H1 (cell line): ENCODE data around the gene FAM177A1. TPM values are rescaled to one million over a fixed set of nuclear protein-coding genes. Genes with fewer than 3 reads are reported as not detected.

Source experiments
- CHD7 ChIP-seq: fragments of 300-600 bp; sonication (generic); IDR thresholded peaks from 2 replicates; pipeline ENCODE4 v1.7.1; 2012; ENCODE audit warnings: low read length, moderate library complexity, mild to moderate bottlenecking, inconsistent platforms; ENCODE audit not compliant: insufficient replicate concordance
- E2F6 ChIP-seq: IDR thresholded peaks from 2 replicates; pipeline ENCODE4 v1.6.1; 2012; ENCODE audit warnings: inconsistent platforms
- EZH2 ChIP-seq: fragments of 200-600 bp; sonication (generic); IDR thresholded peaks from 2 replicates; pipeline ENCODE4 v1.7.1; 2012; ENCODE audit warnings: low read depth, mild to moderate bottlenecking, moderate library complexity, low read length, inconsistent platforms; ENCODE audit not compliant: severe bottlenecking
- JUND ChIP-seq: IDR thresholded peaks from 2 replicates; pipeline ENCODE4 v1.6.1; 2011; ENCODE audit warnings: mild to moderate bottlenecking, improper control_type of control experiment, low read length
- SIRT6 ChIP-seq: IDR thresholded peaks from one replicate; pipeline ENCODE4 v1.7.1; 2012; ENCODE audit warnings: low read length, inconsistent platforms
- TEAD4 ChIP-seq: IDR thresholded peaks from 2 replicates; pipeline ENCODE4 v1.6.1; 2012; ENCODE audit warnings: low read depth, low read length, inconsistent platforms, mixed read lengths
- polyA plus RNA-seq, 7 experiments: library from polyadenylated mRNA; depleted of rRNA in 3 of 7; stranded (reverse) in 5 of 7; unstranded in 2 of 7; fragments of >200 nt in 5 of 7; fragments of 200-250 nt in 2 of 7; gene quantifications; 1 replicate in 5 of 7; 2 replicates in 1 of 7; 4 replicates in 1 of 7; pipeline versions ENCODE4 v1.2.1 to v1.2.3, GENCODE V29; 2011 to 2013; ENCODE audit warnings: missing spikeins in 2 of 7, mixed read lengths in 2 of 7
- total RNA-seq: library from RNA; stranded (reverse); fragmentation: NEBNext Ultra II Directional; extraction: Animal tissue kit (Norgen Biotek cat#: 25700); gene quantifications from 2 replicates; pipeline ENCODE4 v1.2.1, GENCODE V29; 2021

FAM177A1 gene
- total and polyA plus RNA-seq, 2 of the 8 experiments (the other 6 are each of a cell fraction or from before 2014, with no cell fraction given), result 11.3 to 34.0 TPM

- TF ChIP-seq CHD7 (no peak), JUND (no peak), SIRT6 (no peak), EZH2 (no peak), TEAD4 (no peak), E2F6 (no peak)
These were observed 5.7 kb downstream of the FAM177A1 start (continued) for GRCh38 chr14:35051796-35052195.
